ENCODE data around the gene GRP. TPM values are rescaled to one million over a fixed set of nuclear protein-coding genes. Genes with fewer than 3 reads are reported as not detected.

Gene GRP
- total RNA-seq, result not detected in 2 replicates

GRCh38 chr18:59219672-59220163 lies at the start of gene GRP:
TSS of gene GRP (plus strand) at chr18:59220158. CDS start at chr18:59220266, 108 bp downstream.

GRCh38 chr18:59272891-59273758 lies 53.2 kb downstream of the GRP start, which contains the start of gene RAX:
TSS of gene RAX (minus strand) at chr18:59273454. CDS start at chr18:59273206, 248 bp downstream.

Other genes with a start within 250 kb of the GRP start
- gene SEC11C, start 80.3 kb upstream of the GRP start, total RNA-seq, result 11.4 and 11.6 TPM in 2 replicates
- gene RAX, start 53.3 kb downstream of the GRP start, total RNA-seq, result not detected in 2 replicates
- gene CPLX4, start 98.5 kb downstream of the GRP start, total RNA-seq, result not detected in 2 replicates
- gene LMAN1, start 139.1 kb downstream of the GRP start, total RNA-seq, result 218 and 319 TPM in 2 replicates

All from smooth muscle cell of the pulmonary artery (primary cell).